Measurements from ENCODE around the gene GJB4. TPM values are rescaled to one million over a fixed set of nuclear protein-coding genes. Genes with fewer than 3 reads are reported as not detected.
A peak's percentile ranks its signal among the peaks of the same experiment; 100 is the strongest.

Gene GJB4
- total and polyA plus RNA-seq, 2 donors: 0.69 to 0.99 TPM

DNA sequence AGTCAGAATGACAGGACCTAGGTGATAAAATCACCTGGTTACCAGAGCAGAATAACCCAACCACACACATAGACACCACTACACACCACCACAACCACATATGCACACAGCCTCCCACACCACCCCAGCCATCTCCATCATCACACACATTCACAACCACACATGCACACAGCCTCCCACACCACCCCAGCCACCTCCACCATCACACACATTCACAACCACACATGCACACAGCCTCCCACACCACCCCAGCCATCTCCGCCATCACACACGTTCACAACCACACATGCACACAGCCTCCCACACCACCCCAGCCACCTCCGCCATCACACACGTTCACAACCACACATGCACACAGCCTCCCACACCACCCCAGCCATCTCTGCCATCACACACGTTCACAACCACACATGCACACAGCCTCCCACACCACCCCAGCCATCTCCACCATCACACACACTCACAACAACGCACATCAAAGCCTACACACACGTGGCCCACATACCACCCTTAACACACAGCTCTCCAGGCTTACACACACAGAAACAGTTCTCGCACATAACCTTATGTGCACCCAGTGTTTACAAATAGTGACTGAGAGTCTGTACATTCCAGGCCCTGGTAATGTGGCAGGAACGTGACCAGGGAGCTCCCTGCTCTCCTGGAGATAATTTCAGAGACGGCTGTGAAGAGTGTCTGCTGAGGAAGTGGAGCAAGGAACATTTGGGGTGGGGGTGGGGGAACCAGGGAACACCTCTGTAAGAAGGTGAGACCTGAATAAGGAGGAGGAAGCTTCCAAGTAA lies 18.2 kb downstream of the GJB4 start:
- DNase-seq (ENCODE audit: extremely low spot score): no peak
- no peaks in the 10 kb centered on the region for H3K36me3 ChIP-seq (ENCODE audit: insufficient read depth)
- 43% methylated on average over 10 of the region's 10 CpGs for WGBS
- no peak overlapping the region for H3K4me3 ChIP-seq (ENCODE audit: low read depth, low read length)
- H3K27ac ChIP-seq (ENCODE audit: low read depth): no peak overlapping the region
- H3K4me1 ChIP-seq (ENCODE audit: insufficient read depth): no peaks in the 10 kb centered on the region

GRCh38 chr1:34778381-34778780 lies 18.8 kb downstream of the GJB4 start:
- DNase-seq (ENCODE audit: extremely low spot score): no peak
- 69% methylated on average over 6 of the region's 6 CpGs for WGBS

DNA sequence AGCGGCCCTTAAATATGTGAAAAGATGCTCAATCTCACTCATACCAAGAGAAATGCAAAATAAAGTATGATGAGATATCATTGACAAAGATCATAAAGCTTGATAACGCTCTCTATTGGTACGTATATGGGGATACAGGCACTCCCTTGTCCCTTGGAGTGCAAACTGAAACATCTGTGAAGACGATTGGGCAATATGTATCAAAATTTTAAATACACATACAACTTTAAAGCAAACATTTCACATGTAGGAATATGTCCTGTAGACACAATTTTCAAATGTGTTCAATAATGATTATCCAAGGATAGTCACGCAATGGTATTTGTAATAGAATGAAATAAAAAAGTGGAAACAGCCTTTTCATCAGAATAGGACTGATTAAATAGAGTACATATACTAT lies 19.5 kb downstream of the GJB4 start:
- Histone ChIP-seq H3K27ac (ENCODE audit: low read depth) (no peak overlapping the region), H3K4me3 (ENCODE audit: low read depth, low read length) (no peak overlapping the region), H3K36me3 (ENCODE audit: insufficient read depth) (no peaks in the 10 kb centered on the region), H3K4me1 (ENCODE audit: insufficient read depth) (no peaks in the 10 kb centered on the region)
- no peak for DNase-seq (ENCODE audit: extremely low spot score)
- WGBS: 83% methylated on average over 5 of the region's 5 CpGs

More at GRCh38 chr1:34778381-34778780, 18.8 kb downstream of the GJB4 start:
- Histone ChIP-seq H3K27ac (ENCODE audit: low read depth) (no peak overlapping the region), H3K4me3 (ENCODE audit: low read depth, low read length) (no peak overlapping the region), H3K36me3 (ENCODE audit: insufficient read depth) (no peaks in the 10 kb centered on the region), H3K4me1 (ENCODE audit: insufficient read depth) (no peaks in the 10 kb centered on the region)

- Histone ChIP-seq H3K4me1 (ENCODE audit: insufficient read depth) (no peaks in the 10 kb centered on the region), H3K27ac (ENCODE audit: low read depth) (no peak overlapping the region), H3K36me3 (ENCODE audit: insufficient read depth) (no peaks in the 10 kb centered on the region), H3K4me3 (ENCODE audit: low read depth, low read length) (no peak overlapping the region)
- DNase-seq (ENCODE audit: extremely low spot score): no peak
- WGBS: 68% methylated on average over 5 of the region's 5 CpGs
Observed at GRCh38 chr1:34779526-34779925, 20.0 kb downstream of the GJB4 start.

- no peaks in the 10 kb centered on the region for H3K36me3 ChIP-seq (ENCODE audit: insufficient read depth)
- H3K27ac ChIP-seq (ENCODE audit: low read depth): no peak overlapping the region
- H3K4me3 ChIP-seq (ENCODE audit: low read depth, low read length): no peak overlapping the region
- 74% methylated on average over 5 of the region's 5 CpGs for whole genome bisulfite sequencing
- H3K4me1 ChIP-seq (ENCODE audit: insufficient read depth): no peaks in the 10 kb centered on the region
- no peak for DNase-seq (ENCODE audit: extremely low spot score)
Observed at GRCh38 chr1:34779962-34780361, 20.4 kb downstream of the GJB4 start.

DNA sequence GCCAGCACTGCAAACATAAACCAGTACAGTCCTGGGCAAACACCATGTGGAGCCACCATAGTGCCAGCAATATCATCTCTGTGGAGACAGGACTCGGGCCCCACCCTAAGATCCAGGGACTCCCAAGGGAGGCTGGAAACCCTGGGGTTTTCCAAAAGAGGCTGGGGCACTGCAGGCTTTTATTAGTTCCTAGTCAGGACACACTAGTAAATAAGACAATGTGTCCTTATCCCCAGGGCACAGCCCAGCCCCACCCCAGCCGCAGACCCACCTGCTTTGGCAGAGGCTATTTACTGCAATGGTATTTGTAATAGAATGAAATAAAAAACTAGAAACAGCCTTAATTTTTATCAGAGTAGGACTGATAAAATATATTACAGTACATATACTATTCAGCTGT lies 21.0 kb downstream of the GJB4 start:
- no peak for DNase-seq (ENCODE audit: extremely low spot score)
- Histone ChIP-seq H3K4me3 (ENCODE audit: low read depth, low read length) (no peak overlapping the region), H3K4me1 (ENCODE audit: insufficient read depth) (no peaks in the 10 kb centered on the region), H3K36me3 (ENCODE audit: insufficient read depth) (no peaks in the 10 kb centered on the region), H3K27ac (ENCODE audit: low read depth) (no peak overlapping the region)
- 83% methylated on average over 2 of the region's 2 CpGs for WGBS

GRCh38 chr1:34781071-34781843 lies 21.7 kb downstream of the GJB4 start, which contains the start of gene GJB3:
Gene GJB3, plus strand, starts transcription at chr1:34781214. Its CDS starts 3,549 bp downstream, at chr1:34784763.
- WGBS: 2% methylated on average over 62 of the region's 62 CpGs
- Histone ChIP-seq H3K36me3 (ENCODE audit: insufficient read depth) (no peaks in the 10 kb centered on the region), H3K27ac (ENCODE audit: low read depth) (peak within 1 kb of the TSS; percentile 75), H3K4me1 (ENCODE audit: insufficient read depth) (no peaks in the 10 kb centered on the region), H3K4me3 (ENCODE audit: low read depth, low read length) (peak within 1 kb of the TSS; percentile 38)
- no peak for DNase-seq (ENCODE audit: extremely low spot score)

DNA sequence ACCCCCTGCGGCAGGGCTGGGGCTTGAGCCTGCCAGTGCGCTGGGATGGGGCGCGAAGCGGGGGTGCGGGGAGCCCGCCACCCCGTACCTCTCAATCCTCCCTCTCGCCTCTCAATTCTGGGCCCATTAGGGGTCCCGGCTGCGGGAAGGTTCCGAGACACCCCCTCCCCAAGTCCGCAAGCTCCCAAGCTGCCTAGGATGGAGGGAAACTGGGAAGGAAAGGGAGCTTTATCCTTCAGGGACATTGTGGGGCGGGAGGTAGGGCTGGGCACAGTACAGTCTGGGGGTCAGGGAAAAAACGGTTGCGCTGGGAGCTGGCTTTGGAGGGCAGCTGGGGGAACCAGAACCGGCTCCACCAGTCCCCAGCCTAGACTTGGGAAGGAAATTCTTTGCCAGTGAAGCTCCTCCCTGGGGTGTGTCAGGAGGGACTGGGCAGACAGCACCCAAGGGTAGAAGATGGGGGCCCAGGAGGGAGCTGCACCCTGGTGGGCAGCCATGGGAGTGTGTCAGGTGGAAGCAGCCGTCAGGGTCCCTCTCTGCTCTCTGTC lies 22.4 kb downstream of the GJB4 start:
- WGBS: 5% methylated on average over 18 of the region's 18 CpGs
- H3K27ac ChIP-seq (ENCODE audit: low read depth): peak overlapping the region; percentile 44
- H3K4me1 ChIP-seq (ENCODE audit: insufficient read depth): no peaks in the 10 kb centered on the region
- peak; percentile 31 for DNase-seq (ENCODE audit: extremely low spot score)
- H3K36me3 ChIP-seq (ENCODE audit: insufficient read depth): no peaks in the 10 kb centered on the region
- H3K4me3 ChIP-seq (ENCODE audit: low read depth, low read length): peak overlapping the region; percentile 38

DNA sequence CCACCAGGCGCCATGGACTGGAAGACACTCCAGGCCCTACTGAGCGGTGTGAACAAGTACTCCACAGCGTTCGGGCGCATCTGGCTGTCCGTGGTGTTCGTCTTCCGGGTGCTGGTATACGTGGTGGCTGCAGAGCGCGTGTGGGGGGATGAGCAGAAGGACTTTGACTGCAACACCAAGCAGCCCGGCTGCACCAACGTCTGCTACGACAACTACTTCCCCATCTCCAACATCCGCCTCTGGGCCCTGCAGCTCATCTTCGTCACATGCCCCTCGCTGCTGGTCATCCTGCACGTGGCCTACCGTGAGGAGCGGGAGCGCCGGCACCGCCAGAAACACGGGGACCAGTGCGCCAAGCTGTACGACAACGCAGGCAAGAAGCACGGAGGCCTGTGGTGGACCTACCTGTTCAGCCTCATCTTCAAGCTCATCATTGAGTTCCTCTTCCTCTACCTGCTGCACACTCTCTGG lies 25.2 kb downstream of the GJB4 start:
- Histone ChIP-seq H3K4me3 (ENCODE audit: low read depth, low read length) (no peak overlapping the region), H3K36me3 (ENCODE audit: insufficient read depth) (no peaks in the 10 kb centered on the region), H3K27ac (ENCODE audit: low read depth) (no peak overlapping the region), H3K4me1 (ENCODE audit: insufficient read depth) (no peaks in the 10 kb centered on the region)
- no peak for DNase-seq (ENCODE audit: extremely low spot score)
- 90% methylated on average over 28 of the region's 28 CpGs for WGBS

DNA sequence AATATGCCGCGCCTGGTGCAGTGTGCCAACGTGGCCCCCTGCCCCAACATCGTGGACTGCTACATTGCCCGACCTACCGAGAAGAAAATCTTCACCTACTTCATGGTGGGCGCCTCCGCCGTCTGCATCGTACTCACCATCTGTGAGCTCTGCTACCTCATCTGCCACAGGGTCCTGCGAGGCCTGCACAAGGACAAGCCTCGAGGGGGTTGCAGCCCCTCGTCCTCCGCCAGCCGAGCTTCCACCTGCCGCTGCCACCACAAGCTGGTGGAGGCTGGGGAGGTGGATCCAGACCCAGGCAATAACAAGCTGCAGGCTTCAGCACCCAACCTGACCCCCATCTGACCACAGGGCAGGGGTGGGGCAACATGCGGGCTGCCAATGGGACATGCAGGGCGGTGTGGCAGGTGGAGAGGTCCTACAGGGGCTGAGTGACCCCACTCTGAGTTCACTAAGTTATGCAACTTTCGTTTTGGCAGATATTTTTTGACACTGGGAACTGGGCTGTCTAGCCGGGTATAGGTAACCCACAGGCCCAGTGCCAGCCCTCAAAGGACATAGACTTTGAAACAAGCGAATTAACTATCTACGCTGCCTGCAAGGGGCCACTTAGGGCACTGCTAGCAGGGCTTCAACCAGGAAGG lies 25.8 kb downstream of the GJB4 start:
- Histone ChIP-seq H3K27ac (ENCODE audit: low read depth) (no peak overlapping the region), H3K36me3 (ENCODE audit: insufficient read depth) (no peaks in the 10 kb centered on the region), H3K4me1 (ENCODE audit: insufficient read depth) (no peaks in the 10 kb centered on the region), H3K4me3 (ENCODE audit: low read depth, low read length) (no peak overlapping the region)
- WGBS: 82% methylated on average over 22 of the region's 22 CpGs
- no peak for DNase-seq (ENCODE audit: extremely low spot score)

DNA sequence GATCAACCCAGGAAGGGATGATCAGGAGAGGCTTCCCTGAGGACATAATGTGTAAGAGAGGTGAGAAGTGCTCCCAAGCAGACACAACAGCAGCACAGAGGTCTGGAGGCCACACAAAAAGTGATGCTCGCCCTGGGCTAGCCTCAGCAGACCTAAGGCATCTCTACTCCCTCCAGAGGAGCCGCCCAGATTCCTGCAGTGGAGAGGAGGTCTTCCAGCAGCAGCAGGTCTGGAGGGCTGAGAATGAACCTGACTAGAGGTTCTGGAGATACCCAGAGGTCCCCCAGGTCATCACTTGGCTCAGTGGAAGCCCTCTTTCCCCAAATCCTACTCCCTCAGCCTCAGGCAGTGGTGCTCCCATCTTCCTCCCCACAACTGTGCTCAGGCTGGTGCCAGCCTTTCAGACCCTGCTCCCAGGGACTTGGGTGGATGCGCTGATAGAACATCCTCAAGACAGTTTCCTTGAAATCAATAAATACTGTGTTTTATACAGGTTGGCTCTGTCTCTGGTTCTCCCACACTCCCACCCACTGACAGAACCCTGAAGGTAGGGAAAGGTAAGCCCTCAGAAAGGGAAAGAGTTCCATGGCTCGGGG lies 26.4 kb downstream of the GJB4 start:
- no peaks in the 10 kb centered on the region for H3K4me1 ChIP-seq (ENCODE audit: insufficient read depth)
- 66% methylated on average over 4 of the region's 4 CpGs for WGBS
- no peak for DNase-seq (ENCODE audit: extremely low spot score)
- H3K27ac ChIP-seq (ENCODE audit: low read depth): no peak overlapping the region
- H3K4me3 ChIP-seq (ENCODE audit: low read depth, low read length): no peak overlapping the region
- H3K36me3 ChIP-seq (ENCODE audit: insufficient read depth): no peaks in the 10 kb centered on the region

DNA sequence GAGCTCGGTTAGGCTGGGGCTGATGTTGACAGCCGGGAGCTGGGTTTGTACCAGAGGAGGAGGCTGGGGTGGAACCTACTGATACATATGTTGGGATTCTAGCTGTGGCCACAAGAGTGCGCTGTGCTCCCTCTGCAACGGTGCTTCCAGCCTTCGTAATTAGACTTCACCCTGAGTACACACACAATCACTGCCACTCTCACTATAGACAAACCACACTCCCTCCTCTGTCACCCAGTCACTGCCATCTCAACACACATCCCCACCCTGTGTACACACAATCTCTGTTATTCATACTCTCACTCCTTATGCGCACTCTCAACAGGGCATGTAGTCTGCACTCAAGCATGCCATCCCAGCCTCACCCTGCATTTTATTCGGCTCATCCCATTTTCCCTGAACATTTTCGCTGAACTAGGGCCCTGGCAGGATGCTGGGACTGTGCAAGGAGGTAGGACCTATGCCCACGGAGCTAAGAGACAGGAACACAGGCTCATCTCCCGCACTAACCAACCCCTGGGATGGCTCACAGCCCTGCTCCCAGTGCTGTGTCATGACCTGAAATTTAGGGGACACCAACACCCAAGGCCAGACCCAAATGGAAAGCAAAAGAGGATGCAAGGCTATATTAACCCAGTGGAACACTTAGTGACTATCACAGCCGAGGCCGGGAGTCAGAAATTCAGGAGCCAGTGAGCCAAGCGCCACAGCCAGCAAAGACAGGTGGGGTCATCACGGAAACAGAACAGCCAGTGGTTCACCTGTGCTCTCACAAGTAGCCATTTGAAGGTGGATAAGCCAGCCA lies 27.2 kb downstream of the GJB4 start:
- Histone ChIP-seq H3K4me3 (ENCODE audit: low read depth, low read length) (no peak overlapping the region), H3K27ac (ENCODE audit: low read depth) (no peak overlapping the region), H3K36me3 (ENCODE audit: insufficient read depth) (no peaks in the 10 kb centered on the region), H3K4me1 (ENCODE audit: insufficient read depth) (no peaks in the 10 kb centered on the region)
- 51% methylated on average over 14 of the region's 14 CpGs for WGBS
- DNase-seq (ENCODE audit: extremely low spot score): peak; percentile 39
